Lung microvascular endothelial cell (primary cell): ENCODE measurements around the gene PIK3CB. TPM values are rescaled to one million over a fixed set of nuclear protein-coding genes. Genes with fewer than 3 reads are reported as not detected.
A peak's percentile ranks its signal among the peaks of the same experiment; 100 is the strongest.
"Not testable (repeated sequence)": the region's sequence is repeated elsewhere in the genome, so short reads cannot be mapped to it uniquely, and the experiment has no call there.

ENCODE experiments used
- DNase-seq, 2 donors: peaks; one replicate each; pipeline versions ENCODE4 v3.0.0 to v3.0.0-alpha.2; 2010; ENCODE audit warnings: low read depth in 2 of 2
- total RNA-seq: library from RNA; depleted of rRNA; stranded (reverse); fragments of >200 nt; gene quantifications from 2 replicates; pipeline ENCODE4 v1.2.1, GENCODE V29; 2014

Gene PIK3CB
- total RNA-seq, 1 donor from 2014 or later = 11.5 TPM

GRCh38 chr3:138846824-138847223, 12.1 kb upstream of the PIK3CB start:
- not testable (repeated sequence) for DNase-seq

- no peak for DNase-seq
Observed at GRCh38 chr3:138846262-138846791, 11.6 kb upstream of the PIK3CB start.

- DNase-seq = no peak
Observed at GRCh38 chr3:138845771-138846173, 11.0 kb upstream of the PIK3CB start.

- no peak for DNase-seq
Observed at GRCh38 chr3:138845181-138845601, 10.5 kb upstream of the PIK3CB start.

GRCh38 chr3:138842483-138843188, 7.9 kb upstream of the PIK3CB start:
- DNase-seq = no peak

- not testable (repeated sequence) for DNase-seq
Observed at GRCh38 chr3:138838385-138838784, 3.7 kb upstream of the PIK3CB start.

GRCh38 chr3:138835846-138836245, 1.1 kb upstream of the PIK3CB start:
- DNase-seq = not testable (repeated sequence)

GRCh38 chr3:138835397-138835757, 649 bp upstream of the PIK3CB start:
- DNase-seq = no peak

GRCh38 chr3:138833899-138834595, 681 bp downstream of the PIK3CB start:
- peak; percentile 47 to 61 for DNase-seq

- DNase-seq = not testable (repeated sequence)
Observed at GRCh38 chr3:138832473-138833057, 2.2 kb downstream of the PIK3CB start.

GRCh38 chr3:138829886-138830510, 4.7 kb downstream of the PIK3CB start:
- DNase-seq = no peak

GRCh38 chr3:138829097-138829496, 5.6 kb downstream of the PIK3CB start:
- no peak for DNase-seq

GRCh38 chr3:138827222-138827621, 7.5 kb downstream of the PIK3CB start:
- DNase-seq = no peak

GRCh38 chr3:138825336-138825735, 9.4 kb downstream of the PIK3CB start:
- DNase-seq = no peak

- DNase-seq = no peak
Observed at GRCh38 chr3:138824114-138824506, 10.6 kb downstream of the PIK3CB start.

GRCh38 chr3:138820379-138820778, 14.3 kb downstream of the PIK3CB start:
- DNase-seq = not testable (repeated sequence)

- DNase-seq = peak in 1 of 2 donors; percentile 6
Observed at GRCh38 chr3:138818185-138818860, 16.4 kb downstream of the PIK3CB start.

- DNase-seq = no peak
Observed at GRCh38 chr3:138817695-138818094, 17.0 kb downstream of the PIK3CB start.

GRCh38 chr3:138812806-138813205, 21.9 kb downstream of the PIK3CB start:
- no peak for DNase-seq

GRCh38 chr3:138809500-138810256, 25.1 kb downstream of the PIK3CB start:
- peak; percentile 5 to 46 for DNase-seq
